BLaER1 treated with 17β-estradiol and CSF1 and Interleukin-3, amounts not matched to agents 10 nM and 100 nM (cell line): Measurements from ENCODE around the gene HPCA.

ENCODE experiments used
- H3K27ac ChIP-seq, 11 experiments: shearing (Covaris generic); formaldehyde crosslinking; 2 replicates each; pipeline ENCODE4 v1.8.1; 2022
- H3K27me3 ChIP-seq, 11 experiments: shearing (Covaris generic); formaldehyde crosslinking; 2 replicates each; pipeline ENCODE4 v1.8.1; 2022
- H3K36me3 ChIP-seq, 11 experiments: shearing (Covaris generic); formaldehyde crosslinking; 2 replicates each; pipeline ENCODE4 v1.8.1; 2022
- H3K4me1 ChIP-seq, 10 experiments: shearing (Covaris generic); formaldehyde crosslinking; 2 replicates each; pipeline ENCODE4 v1.8.1; 2022
- H3K4me2 ChIP-seq, 11 experiments: shearing (Covaris generic); formaldehyde crosslinking; 2 replicates each; pipeline ENCODE4 v1.8.1; 2022
- H3K4me3 ChIP-seq, 10 experiments: shearing (Covaris generic); formaldehyde crosslinking; 2 replicates each; pipeline ENCODE4 v1.8.1; 2022
- H3K9ac ChIP-seq, 11 experiments: shearing (Covaris generic); formaldehyde crosslinking; 2 replicates each; pipeline ENCODE4 v1.8.1; 2022
- H3K9me3 ChIP-seq, 11 experiments: shearing (Covaris generic); formaldehyde crosslinking; replicated peaks in 1 of 11; 2 replicates each; pipeline ENCODE4 v1.8.1; 2022
- H4K20me1 ChIP-seq, 11 experiments: shearing (Covaris generic); formaldehyde crosslinking; 2 replicates each; pipeline ENCODE4 v1.8.1; 2022
- Cebpa-rat ChIP-seq, 11 experiments: shearing (Covaris generic); IDR thresholded peaks; 2 replicates each; pipeline ENCODE4 v1.8.1; 2022

Gene HPCA

GRCh38 chr1:32934535-32934934 lies 48.2 kb downstream of the HPCA start:
- H3K36me3 ChIP-seq, result peaks cover 51 to 84% (median 75%) of the 10 kb centered on the region in 11 experiments
- peaks cover 0 to 55% (median 13%) of the 10 kb centered on the region in 10 experiments; a peak in 11 of 20 replicates for H3K4me1 ChIP-seq
- no peak for TF ChIP-seq Cebpa-rat (IDR thresholded peaks at IDR 0.05)
- H3K27ac ChIP-seq, result 0 out of 22 replicates have a peak overlapping the region, but pooled peaks of 1 of the 11 experiments have one; percentile 8
- H3K9ac ChIP-seq, result no peak overlapping the region
- H3K27me3 ChIP-seq, result no peaks in the 10 kb centered on the region
- peaks cover 0 to 79% (median 68%) of the 10 kb centered on the region in 11 experiments; a peak in 20 of 22 replicates for H4K20me1 ChIP-seq
- peak overlapping the region in 2 of 11 experiments; percentile 1 to 22; a peak in 3 of 22 replicates for H3K4me2 ChIP-seq
- H3K4me3 ChIP-seq, result no peak overlapping the region
- no peaks in the 10 kb centered on the region for H3K9me3 ChIP-seq

- Histone ChIP-seq H3K27ac (peak overlapping the region in 3 of 11 experiments; percentile 3 to 38 (median 8); a peak in 2 of 22 replicates), H4K20me1 (peaks cover 0 to 95% (median 78%) of the 10 kb centered on the region in 11 experiments; a peak in 20 of 22 replicates), H3K36me3 (peaks cover 74 to 100% (median 99%) of the 10 kb centered on the region in 11 experiments), H3K4me2 (peak overlapping the region in 2 of 11 experiments; percentile 56 to 63; a peak in 4 of 22 replicates), H3K9ac (no peak overlapping the region), H3K4me1 (peaks cover 0 to 80% (median 18%) of the 10 kb centered on the region in 10 experiments; a peak in 11 of 20 replicates), H3K9me3 (no peaks in the 10 kb centered on the region), H3K4me3 (no peak overlapping the region), H3K27me3 (no peaks in the 10 kb centered on the region)
- TF ChIP-seq Cebpa-rat (IDR thresholded peaks at IDR 0.05), result no peak
Observed at GRCh38 chr1:32937061-32937460, 50.8 kb downstream of the HPCA start.

DNA sequence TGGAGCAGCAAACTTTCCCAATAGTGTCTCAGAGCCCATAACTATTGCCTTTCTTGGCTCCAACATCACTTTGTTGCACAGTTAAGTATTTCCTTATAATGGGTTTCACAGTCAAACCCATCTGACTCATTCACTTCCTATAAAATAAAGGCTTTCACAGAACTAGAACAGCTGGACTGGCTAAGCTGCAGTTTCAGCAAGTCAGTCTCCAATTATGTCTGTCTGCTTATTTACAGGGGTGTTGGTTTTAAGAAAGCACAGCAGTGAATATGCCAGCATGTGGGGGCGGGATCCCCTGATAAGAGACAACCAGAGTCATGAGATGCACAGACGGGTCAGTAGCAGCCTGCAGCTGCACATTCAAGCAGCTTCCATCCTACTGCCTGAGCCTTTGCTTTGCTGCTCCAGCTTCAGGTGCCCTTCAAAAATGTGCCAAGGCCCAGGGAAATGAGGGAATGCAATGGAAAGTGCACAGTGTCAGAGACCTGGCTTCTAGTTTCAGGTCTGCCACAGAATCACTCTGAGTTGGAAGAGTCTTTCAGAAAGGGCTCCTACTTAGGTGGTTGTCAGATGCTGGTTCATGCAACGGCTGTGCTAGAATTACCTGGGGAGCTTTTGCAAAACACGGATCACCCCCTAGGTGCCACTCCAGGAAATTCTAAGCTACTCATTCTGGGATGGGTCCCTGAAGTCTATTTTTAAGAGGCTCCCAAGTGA lies 53.5 kb downstream of the HPCA start:
- peak overlapping the region in 3 of 11 experiments; percentile 37 to 50 (median 45); a peak in 6 of 22 replicates for H3K27ac ChIP-seq
- peaks cover 0 to 83% (median 12%) of the 10 kb centered on the region in 10 experiments; a peak in 12 of 20 replicates for H3K4me1 ChIP-seq
- no peaks in the 10 kb centered on the region for H3K27me3 ChIP-seq
- H3K4me2 ChIP-seq, result peak overlapping the region in 5 of 11 experiments; percentile 17 to 81 (median 71); a peak in 9 of 22 replicates
- TF ChIP-seq Cebpa-rat (IDR thresholded peaks at IDR 0.05), result no peak
- H3K9me3 ChIP-seq, result no peaks in the 10 kb centered on the region
- H3K4me3 ChIP-seq, result no peak overlapping the region
- peaks cover 0 to 99% (median 91%) of the 10 kb centered on the region in 11 experiments; a peak in 20 of 22 replicates for H4K20me1 ChIP-seq
- peak overlapping the region in 4 of 11 experiments; percentile 4 to 34 (median 31); a peak in 4 of 22 replicates for H3K9ac ChIP-seq
- peaks cover 89 to 100% (median 100%) of the 10 kb centered on the region in 11 experiments for H3K36me3 ChIP-seq

GRCh38 chr1:32944180-32944579 lies 57.9 kb downstream of the HPCA start:
- H3K9me3 ChIP-seq, result no peaks in the 10 kb centered on the region
- H4K20me1 ChIP-seq, result peaks cover 28 to 100% (median 97%) of the 10 kb centered on the region in 11 experiments; a peak in 21 of 22 replicates
- H3K4me1 ChIP-seq, result peaks cover 7 to 51% (median 14%) of the 10 kb centered on the region in 10 experiments; a peak in 16 of 20 replicates
- H3K9ac ChIP-seq, result no peak overlapping the region
- no peaks in the 10 kb centered on the region for H3K27me3 ChIP-seq
- no peak overlapping the region for H3K4me2 ChIP-seq
- no peak overlapping the region for H3K4me3 ChIP-seq
- H3K36me3 ChIP-seq, result peaks cover 94 to 100% (median 100%) of the 10 kb centered on the region in 11 experiments
- no peak for TF ChIP-seq Cebpa-rat (IDR thresholded peaks at IDR 0.05)
- no peak overlapping the region for H3K27ac ChIP-seq
